Body of pancreas (tissue), 4 donors: ENCODE data around the gene MEIS2.

Source experiments
- POLR2A ChIP-seq, 3 donors: fragments of 450-650 bp; IDR thresholded peaks; one replicate each; pipeline ENCODE4 v1.6.1; 2016; ENCODE audit warnings: antibody characterized with exemption in 3 of 3, mild to moderate bottlenecking in 2 of 3
- TF ChIP-seq, protein P1 (sequence below), 7 experiments: fragments of 450-650 bp in 4 of 7; fragments of 200-600 bp in 3 of 7; sonication (generic) in 3 of 7; IDR thresholded peaks; one replicate each; pipeline ENCODE4 v1.5.1; 2016 to 2019; ENCODE audit warnings: antibody characterized with exemption in 7 of 7

DNA sequence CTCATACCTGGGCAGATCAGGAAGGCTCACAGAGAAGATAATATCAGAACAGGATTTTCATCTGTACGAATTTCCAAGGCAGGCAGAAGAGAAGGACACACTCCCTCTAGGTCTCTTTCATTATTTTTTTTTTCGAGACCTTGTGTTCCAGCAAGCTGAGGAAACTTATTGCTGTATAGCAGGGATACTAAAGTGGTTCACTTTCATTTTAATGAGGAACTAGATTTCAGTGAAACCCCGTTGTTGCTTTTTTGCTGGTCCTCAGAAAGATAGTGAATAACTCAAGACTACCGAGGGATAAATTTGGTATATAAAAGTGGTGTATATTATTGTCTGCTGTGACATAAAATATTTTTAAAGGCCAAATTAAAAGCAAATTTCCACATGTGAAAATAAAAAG is 24.6 kb downstream of the MEIS2 start:
- no peak for TF ChIP-seq POLR2A (IDR thresholded peaks at IDR 0.05)
- TF ChIP-seq, protein P1, sequence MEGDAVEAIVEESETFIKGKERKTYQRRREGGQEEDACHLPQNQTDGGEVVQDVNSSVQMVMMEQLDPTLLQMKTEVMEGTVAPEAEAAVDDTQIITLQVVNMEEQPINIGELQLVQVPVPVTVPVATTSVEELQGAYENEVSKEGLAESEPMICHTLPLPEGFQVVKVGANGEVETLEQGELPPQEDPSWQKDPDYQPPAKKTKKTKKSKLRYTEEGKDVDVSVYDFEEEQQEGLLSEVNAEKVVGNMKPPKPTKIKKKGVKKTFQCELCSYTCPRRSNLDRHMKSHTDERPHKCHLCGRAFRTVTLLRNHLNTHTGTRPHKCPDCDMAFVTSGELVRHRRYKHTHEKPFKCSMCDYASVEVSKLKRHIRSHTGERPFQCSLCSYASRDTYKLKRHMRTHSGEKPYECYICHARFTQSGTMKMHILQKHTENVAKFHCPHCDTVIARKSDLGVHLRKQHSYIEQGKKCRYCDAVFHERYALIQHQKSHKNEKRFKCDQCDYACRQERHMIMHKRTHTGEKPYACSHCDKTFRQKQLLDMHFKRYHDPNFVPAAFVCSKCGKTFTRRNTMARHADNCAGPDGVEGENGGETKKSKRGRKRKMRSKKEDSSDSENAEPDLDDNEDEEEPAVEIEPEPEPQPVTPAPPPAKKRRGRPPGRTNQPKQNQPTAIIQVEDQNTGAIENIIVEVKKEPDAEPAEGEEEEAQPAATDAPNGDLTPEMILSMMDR (IDR thresholded peaks at IDR 0.05) = no peak
